Stomach (tissue), 4 donors: ENCODE measurements around the gene HECTD4.

Experiments used
- EP300 ChIP-seq: sonication (generic); formaldehyde crosslinking; IDR thresholded peaks from one replicate; pipeline ENCODE4 v1.6.1; 2017; ENCODE audit warnings: antibody characterized with exemption
- POLR2AphosphoS5 ChIP-seq, 3 donors: sonication (generic); formaldehyde crosslinking; IDR thresholded peaks; one replicate each; pipeline ENCODE4 v1.6.1; 2016; ENCODE audit warnings: antibody characterized with exemption in 3 of 3

DNA sequence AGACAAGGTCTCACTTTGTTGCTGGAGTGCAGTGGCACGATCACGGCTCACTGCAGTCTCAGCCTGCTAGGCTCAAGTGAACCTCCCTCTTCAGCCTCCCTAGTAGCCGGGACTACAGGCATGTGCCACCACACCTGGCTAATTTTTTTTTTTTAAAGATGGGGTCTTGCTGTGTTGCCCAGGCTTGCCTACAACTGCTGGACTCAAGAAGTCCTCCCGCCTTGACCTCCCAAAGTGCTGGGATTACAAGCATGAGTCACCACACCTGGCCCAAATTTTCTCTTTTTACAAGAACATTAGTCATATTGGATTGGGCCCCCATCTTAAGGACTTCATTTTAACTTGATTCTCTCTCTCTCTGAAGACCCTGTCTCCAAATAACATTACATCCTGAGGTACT is 7.0 kb upstream of the HECTD4 start:
- no peak for TF ChIP-seq POLR2AphosphoS5 (IDR thresholded peaks at IDR 0.05)
- no peak for TF ChIP-seq EP300
